ENCODE measurements around the gene NLRC4.
"Not testable (repeated sequence)": the region's sequence is repeated elsewhere in the genome, so short reads cannot be mapped to it uniquely, and the experiment has no call there.

The NLRC4 gene

DNA sequence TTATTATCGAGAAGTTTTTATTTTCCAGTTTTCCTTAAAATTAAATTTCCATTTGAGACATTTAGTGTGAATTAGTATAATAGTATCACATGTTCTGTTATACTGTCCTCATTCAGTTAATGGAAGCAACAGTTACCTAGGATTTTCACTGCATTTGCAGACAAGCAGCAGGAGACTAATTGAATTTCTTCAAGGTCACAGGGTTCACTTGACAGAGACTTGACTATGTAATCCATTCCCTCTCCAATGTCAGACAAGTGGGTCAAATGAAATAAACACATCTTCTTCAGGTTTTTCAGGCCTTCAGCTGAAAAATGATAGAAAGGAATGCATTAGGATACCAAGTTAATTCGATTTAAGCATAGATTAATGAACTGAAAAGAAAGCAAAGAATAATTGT, 26.7 kb downstream of the NLRC4 start:
- DNase-seq, result no peak

- no peak for DNase-seq
These were observed 27.2 kb downstream of the NLRC4 start for GRCh38 chr2:32237488-32237887.

- no peak for DNase-seq
These were observed 29.4 kb downstream of the NLRC4 start for GRCh38 chr2:32235315-32235714.

GRCh38 chr2:32231959-32232358, 32.7 kb downstream of the NLRC4 start:
- DNase-seq, result no peak

GRCh38 chr2:32229635-32230034, 35.1 kb downstream of the NLRC4 start:
- DNase-seq, result no peak

- no peak for DNase-seq
These were observed 36.5 kb downstream of the NLRC4 start for GRCh38 chr2:32228181-32228580.

DNA sequence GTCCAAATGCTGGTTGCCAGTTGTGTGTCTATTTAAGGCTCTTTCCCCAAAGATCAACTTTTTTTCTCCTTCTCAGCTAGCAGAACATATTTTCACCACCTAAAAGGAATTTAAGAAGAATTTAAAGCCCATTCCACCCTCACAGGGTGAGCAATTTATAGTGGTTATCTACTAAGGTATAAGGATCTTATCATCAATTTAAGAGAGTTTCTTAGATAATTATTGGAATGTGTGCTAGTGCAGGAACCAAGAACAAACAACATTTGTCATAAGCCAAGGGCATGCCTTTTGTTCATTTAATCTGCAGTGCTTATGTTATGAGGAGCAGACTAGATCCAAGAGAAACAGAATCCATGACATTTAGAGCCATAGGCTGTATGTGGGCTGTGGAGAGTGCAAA, 37.2 kb downstream of the NLRC4 start:
- no peak for DNase-seq

DNA sequence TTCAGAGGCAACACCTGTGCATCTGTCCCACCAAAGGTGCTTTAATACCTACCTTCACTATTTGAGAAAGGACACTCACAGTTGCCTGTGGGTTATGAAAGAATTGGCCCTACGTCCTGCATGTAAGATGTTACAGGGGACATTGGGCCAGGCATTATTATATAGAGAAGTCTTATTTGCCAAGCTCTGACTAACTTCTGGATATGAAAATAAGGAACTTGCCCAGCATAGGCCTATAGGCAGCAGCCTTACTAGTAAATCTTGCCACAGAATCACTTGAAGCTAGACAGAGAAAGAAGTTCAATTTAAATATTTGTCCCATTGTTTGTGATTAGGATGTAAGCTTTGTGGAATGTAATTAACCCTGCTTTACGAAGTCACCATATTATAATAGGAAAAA, 41.7 kb downstream of the NLRC4 start:
- DNase-seq, result no peak

GRCh38 chr2:32220445-32220844, 44.2 kb downstream of the NLRC4 start:
- no peak for DNase-seq

DNA sequence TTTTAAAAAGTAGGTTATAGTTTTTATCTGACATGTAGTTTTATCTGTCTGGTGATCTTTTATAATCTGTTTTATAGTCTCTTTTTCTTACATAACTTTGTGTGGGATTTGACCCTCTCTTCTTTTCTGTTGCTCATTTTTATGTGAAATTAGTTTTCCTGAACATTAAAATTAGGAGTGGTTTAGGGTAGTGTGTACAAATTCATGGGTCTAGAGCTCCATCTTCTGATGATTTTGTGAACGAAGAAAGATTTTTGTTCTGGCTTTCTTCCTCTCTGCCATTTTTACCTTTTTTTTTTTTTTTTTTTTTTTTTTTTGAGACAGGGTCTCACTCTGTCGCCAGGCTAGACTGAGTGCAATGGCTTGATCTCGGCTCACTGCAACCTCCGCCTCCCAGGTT, 52.4 kb downstream of the NLRC4 start:
- DNase-seq, result no peak

DNA sequence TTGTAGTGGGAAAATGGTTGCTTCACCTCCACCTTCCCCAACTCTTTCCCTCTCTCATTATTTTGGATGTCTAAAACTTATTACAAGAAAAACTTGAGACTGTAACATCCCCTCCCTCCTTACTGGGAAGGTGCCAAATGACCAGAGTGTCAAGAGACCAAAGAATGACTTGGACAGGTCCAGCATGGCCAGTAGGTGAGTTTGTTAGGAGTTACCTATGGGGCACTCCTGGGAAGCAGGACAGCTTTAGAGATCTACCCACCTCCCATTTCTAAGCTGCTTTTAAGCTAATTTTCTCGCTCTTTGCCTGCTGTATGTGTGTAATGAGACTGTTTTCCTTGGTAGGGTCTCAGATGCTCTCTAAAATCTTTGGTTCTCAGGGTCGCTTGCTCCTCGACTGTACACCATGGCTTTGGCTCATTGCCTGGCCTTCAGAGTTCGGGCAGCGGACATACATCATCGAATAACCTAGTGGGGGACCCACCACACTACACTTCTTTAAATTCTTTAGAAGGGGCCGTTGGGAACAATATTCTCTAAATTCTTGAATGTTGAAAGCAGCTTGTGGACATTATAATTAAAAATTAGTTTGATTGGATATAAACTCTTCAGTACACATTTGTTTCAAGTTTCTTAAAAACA, 53.8 kb downstream of the NLRC4 start:
- no peak for DNase-seq

DNA sequence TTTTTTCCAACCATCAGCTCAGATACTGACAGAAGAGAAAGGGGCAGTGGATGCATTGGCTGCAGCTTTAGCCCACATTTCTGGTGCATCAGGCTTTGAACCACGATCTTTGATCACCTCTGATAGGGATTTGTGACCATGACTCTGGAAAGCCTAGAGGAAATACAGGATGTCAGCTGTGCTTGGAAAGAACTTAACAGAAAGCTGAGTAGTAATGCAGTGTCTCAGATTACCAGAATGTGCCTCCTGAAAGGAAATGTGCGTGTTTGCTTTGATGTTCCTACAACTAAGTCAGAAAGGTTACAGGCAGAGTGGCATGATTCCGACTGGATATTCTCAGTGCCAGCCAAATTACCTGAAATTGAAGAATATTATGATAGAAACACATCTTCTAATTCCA, 61.3 kb downstream of the NLRC4 start:
- not testable (repeated sequence) for DNase-seq

DNA sequence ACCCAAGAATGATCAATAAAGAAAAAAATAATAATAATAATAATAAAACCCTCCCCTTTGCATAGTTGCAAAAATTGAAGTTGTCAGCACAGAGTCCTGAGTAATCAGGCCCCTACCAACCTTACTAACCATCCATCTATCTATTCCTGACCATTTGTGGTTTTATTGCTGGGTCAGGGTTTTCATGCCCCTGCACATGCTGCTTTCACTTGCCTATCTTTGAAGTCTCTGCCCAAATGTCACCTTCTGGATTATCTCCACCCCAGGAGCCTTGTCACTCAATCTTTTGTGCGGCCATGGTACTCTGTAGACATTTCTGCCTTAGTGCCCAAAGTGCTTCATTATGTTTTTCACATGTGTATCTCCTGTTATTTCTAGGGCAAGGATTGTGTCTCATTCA, 63.9 kb downstream of the NLRC4 start:
- no peak for DNase-seq

GRCh38 chr2:32192418-32192817, 72.3 kb downstream of the NLRC4 start:
- DNase-seq, result no peak

GRCh38 chr2:32189011-32189410, 75.7 kb downstream of the NLRC4 start:
- no peak for DNase-seq

DNA sequence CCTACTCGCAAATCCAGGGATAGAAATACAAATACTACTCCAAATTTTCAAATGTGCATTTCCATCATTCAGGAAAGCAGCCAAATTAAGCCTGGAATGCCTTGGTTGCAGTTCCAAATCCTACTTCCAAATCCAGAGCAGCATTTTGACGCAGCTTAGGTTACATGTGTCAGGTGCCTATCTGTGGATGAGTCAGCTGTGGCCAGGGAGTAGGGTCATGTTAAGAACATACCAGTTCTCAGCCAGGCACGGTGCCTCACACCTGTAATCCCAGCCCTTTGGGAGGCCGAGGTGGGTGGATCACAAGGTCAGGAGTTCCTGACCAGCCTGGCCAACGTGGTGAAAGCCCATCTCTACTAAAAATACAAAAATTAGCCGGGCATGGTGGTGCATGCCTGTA, 82.0 kb downstream of the NLRC4 start:
- DNase-seq, result no peak
